NCI-H2029 treated with DMSO at 0.1 percent for 48 hours (cell line): Measurements from ENCODE around the gene FOSB.
"Not testable (repeated sequence)": the region's sequence is repeated elsewhere in the genome, so short reads cannot be mapped to it uniquely, and the experiment has no call there.

Experiments used
- DNase-seq: peaks from one replicate; lab custom pipeline; 2025; lab: John Stamatoyannopoulos, UW

FOSB gene

DNA sequence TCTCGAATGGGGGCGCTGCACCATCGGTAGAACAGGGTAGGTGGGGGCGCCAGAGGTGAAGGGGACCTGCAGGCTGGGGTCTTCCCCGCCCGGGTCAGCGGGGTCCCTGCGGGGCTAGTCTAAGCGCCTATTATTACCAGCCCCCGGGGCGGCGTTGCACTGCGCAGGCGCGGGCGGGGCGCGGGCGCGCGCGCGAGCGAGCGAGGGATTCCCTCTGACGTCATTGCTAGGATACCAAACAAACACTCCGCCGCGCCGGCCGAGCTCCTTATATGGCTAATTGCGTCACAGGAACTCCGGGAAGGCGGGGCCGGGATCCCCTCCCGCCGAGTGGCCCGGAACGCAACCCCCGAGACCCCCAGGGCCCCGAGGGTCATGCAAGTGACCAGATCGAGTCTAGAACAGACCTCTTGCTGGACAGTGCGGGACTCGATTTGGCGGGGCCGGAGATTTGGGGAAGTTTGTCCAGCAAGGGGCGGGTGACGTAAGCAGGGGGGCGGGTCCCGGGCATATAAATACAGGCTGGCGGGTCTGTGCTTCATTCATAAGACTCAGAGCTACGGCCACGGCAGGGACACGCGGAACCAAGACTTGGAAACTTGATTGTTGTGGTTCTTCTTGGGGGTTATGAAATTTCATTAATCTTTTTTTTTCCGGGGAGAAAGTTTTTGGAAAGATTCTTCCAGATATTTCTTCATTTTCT is at the start of gene FOSB:
TSS of gene FOSB (plus strand) at position 541 of the 703 bp plus-strand sequence. CDS start 591 bp downstream, outside the sequence.
- DNase-seq, result peak; percentile 85

DNA sequence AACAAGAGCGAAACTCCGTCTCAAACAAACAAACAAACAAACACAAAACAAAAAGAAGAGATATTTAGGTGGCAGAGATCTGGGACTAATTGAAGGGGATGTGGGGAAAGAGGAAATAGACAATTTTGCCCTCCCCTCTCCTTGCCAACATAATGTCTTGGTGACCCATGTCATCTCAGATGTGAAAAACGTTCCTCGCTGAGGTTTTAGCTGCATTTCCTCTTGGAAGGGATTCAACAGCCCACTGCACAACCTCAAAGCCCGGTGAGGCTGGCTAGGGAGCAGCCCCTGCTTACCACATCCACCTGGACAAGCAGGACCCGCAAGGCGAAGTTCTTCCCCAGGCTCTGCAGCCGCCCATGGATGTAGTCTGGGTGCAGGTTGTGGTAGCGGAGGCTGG is 49.0 kb upstream of the FOSB start:
- DNase-seq, result no peak

DNA sequence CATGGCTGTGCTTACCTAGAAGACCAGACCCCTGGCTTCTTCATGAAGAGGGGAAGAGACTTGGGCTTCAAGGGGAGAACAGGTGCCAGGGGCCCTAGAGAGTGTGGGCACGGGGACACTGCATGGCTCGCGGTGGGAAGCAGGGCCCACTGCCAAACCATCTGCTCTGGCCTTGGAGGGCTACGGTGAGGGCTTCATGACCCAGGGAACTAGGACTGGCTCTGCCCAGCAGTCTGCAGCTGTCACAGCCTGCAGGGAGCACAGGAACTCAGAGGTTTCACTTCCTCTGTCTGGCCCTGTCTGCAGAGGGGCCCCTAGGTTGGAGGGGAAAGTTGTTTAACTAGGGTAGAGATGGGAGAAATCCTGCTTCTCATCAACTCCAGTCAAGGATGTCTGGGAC is 48.4 kb upstream of the FOSB start:
- DNase-seq, result no peak

GRCh38 chr19:45419895-45420294 is 47.9 kb upstream of the FOSB start:
- DNase-seq, result no peak

DNA sequence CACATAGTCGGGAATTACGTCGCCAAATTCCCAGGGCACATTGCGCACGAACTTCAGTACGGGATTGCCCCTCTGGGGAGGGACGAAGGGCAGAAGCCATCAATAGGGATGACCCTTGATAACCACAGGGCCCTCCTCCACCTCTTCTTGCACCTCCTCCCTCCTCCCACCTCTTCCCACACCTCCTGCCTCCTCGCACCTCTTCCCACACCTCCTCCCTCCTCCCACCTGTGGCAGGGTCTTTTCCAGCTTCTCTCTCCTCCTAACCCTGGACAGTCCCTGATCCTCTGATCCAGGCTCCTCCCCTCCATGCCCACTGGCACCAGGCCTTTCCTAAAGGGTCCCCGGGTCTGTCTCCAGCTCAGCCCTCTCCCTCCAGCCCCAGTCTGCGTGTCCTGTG is 47.4 kb upstream of the FOSB start:
- no peak for DNase-seq

- DNase-seq, result no peak
These were observed 46.9 kb upstream of the FOSB start for GRCh38 chr19:45420871-45421270.

DNA sequence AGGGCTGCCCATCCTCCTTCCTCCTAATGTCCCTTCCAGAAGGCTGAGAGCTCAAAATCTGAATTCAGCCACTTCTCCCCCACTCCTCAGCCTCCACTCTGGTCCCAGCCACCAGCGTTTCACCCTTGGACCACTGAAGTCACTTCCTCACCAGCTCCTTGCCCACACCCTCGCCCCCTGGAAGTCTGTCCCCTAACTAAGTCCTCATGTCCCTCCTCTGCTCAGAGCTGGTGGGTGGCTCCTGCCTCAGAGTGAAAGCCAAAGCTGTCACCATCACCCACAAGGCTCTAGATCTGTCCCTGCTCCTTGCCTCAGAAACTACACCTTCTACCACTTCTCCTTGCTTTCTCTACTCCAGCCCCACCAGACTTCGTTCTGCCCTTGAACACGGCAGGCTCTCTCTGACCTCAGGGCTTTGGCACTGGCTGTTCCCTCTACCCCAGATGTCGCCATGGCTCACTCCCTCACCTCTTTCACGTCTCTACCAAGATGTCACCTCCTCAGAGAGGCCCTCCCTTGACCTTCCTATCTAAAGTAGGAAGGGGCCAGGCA is 45.8 kb upstream of the FOSB start:
- no peak for DNase-seq

DNA sequence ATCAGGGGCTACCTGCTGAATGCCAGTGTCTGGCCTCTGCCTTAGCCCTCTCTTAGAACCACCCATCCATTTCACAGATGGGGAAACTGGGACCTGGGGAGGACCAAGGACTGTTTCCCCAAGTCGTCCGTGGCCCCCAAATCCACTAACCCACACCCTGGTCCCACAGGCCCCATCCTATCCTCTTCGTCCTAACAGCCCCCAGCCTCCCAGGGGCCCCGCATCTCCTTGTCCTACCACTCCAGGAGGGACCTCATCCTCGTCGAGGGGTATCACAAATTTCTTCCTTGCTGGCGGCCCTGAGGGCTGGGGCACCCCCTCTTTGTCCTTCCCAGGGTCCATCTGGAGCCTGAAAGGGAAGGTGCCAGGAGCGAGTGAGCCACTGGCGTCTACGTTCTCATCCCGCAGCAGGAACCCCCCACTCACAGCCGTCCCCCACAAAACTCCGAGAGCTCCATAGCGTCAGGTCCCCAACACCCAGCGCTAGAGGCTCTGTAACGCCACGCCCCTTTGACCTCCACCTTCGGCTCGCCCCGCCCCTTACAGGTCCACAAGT is 44.7 kb upstream of the FOSB start:
- DNase-seq, result no peak

GRCh38 chr19:45423589-45424190 is 44.1 kb upstream of the FOSB start, which contains the start of gene ERCC1:
ERCC1 (minus strand) TSS chr19:45423917; CDS start chr19:45423374, 543 bp downstream.
- DNase-seq, result peak; percentile 91

DNA sequence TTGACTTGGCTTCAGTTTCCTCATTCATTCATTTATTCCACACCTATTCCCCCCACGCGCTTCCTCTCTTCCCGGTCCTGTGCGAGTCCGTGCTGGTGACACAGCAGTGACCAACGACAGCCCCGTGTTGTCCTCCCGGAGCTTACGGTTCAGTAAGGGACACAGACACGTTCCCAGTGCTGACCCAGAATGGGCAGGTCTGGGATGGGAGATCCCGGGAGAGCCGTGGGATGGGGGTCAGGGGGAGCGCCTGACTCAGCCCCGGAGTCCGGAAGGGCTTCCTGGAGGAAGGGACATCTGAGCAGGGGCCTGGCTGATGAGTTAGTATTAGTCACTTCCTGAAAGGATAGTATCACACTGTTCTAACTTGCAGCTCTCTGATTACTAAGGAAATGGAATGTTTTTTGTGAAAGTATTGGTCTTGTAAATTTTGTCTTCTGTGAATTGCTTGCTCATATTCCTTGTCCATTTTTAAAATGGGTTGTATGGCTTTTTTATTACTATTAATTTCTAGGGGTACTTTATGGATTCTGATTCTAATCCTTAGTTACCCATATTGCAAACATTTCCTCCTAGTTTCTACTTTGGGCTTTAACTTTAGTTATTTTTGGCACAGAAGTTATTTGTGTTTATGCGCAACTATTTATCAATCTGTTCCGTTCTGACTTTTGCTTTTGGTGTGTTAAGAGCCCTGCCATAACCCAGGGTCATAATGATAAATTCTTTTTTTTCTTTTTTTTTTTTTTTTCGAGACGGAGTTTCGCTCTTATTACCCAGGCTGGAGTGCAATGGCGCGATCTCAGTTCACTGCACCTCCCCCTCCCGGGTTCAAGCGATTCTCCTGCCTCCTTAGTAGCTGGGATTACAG is 43.4 kb upstream of the FOSB start:
- DNase-seq, result no peak

GRCh38 chr19:45428384-45429231 is 39.2 kb upstream of the FOSB start:
- no peak for DNase-seq

- not testable (repeated sequence) for DNase-seq
These were observed 37.9 kb upstream of the FOSB start for GRCh38 chr19:45429896-45430295.

DNA sequence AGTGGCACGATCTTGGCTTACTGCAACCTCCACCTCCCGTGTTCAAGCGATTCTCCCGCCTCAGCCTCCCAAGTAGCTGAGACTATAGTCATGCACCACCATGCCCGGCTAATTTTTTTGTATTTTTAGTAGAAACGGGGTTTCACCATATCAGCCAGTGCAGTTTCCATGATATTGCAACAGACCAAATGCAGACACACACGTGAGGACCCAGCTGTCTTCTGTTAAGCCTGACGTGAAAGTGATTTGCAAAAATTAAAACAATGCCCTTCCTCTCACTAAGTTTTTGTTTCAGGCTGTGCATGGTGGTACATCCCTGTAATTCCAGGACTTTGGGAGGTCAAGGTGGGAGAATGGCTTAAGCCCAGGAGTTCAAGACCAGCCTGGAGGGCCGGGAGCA is 36.8 kb upstream of the FOSB start:
- not testable (repeated sequence) for DNase-seq

DNA sequence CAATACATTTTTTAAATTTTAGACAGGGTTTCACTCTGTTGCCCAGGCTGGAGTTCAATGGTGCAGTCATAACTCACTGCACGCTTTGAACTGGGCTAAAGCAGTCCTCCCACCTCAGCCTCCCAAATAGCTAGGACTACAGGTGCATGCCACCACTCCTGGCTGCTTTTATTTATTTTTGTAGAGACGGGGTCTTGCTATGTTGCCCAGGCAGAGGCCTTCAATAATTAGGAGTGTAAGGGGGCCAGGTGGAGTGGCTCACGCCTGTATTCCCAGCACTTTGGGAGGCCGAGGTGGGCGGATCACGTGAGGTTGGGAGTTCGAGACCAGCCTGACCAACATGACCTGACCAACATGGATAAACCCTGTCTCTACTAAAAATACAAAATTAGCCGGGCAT is 35.3 kb upstream of the FOSB start:
- DNase-seq, result not testable (repeated sequence)

- DNase-seq, result no peak
These were observed 30.5 kb upstream of the FOSB start for GRCh38 chr19:45437328-45437727.

- no peak for DNase-seq
These were observed 28.6 kb upstream of the FOSB start for GRCh38 chr19:45439190-45439568.

DNA sequence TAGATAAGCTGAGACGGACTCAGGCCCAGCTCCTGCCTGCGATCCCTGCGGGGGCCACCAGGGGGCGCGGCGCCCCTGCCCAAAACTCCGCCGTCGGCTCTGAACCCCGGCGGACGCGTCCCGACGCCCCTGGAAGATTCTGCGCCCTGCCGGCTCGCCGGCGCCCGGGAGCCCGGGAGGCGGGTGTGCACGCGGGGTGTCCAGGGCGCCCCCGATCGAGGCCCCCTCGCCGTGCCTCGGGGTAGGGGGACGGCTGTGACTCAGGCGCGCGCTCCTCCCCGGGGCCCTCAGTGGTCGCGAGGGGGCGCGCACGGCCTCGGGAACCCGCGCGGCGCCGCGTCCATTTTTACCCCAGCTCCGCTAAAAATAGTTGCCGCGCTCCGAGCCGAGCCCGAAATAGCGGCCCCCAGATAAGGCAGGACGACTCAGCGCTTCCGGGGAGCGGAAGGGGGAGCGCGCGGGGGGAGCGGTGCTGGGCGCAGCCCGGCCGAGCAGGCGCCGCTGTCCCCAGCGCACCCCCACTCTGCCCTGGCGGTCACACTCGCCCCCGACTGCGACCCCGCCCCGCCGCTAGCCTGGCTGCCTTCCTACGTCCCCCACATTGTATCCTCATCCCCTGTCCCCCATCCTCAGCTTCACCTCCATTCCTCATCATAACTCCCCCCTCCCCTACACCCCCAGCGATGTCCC is 28.1 kb upstream of the FOSB start:
- DNase-seq, result peak; percentile 21

DNA sequence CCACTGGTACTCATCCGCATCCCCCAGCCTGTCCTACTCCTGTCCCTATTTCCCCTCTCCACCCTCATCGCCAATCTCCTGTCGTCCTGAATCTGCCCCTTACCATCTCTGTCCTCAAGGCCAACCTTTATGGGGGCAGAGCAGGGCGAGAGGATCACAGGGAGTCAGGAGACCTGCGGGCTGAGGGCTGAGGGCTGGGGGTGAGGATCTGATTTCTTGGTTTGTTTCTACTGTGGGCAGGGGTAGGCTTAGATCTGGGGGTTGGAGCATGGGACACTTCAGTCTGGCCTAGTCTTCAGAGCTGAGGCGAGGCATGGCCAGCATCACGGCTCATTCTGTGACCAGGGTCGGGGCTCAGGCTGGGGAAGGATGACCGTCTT is 27.5 kb upstream of the FOSB start:
- no peak for DNase-seq

DNA sequence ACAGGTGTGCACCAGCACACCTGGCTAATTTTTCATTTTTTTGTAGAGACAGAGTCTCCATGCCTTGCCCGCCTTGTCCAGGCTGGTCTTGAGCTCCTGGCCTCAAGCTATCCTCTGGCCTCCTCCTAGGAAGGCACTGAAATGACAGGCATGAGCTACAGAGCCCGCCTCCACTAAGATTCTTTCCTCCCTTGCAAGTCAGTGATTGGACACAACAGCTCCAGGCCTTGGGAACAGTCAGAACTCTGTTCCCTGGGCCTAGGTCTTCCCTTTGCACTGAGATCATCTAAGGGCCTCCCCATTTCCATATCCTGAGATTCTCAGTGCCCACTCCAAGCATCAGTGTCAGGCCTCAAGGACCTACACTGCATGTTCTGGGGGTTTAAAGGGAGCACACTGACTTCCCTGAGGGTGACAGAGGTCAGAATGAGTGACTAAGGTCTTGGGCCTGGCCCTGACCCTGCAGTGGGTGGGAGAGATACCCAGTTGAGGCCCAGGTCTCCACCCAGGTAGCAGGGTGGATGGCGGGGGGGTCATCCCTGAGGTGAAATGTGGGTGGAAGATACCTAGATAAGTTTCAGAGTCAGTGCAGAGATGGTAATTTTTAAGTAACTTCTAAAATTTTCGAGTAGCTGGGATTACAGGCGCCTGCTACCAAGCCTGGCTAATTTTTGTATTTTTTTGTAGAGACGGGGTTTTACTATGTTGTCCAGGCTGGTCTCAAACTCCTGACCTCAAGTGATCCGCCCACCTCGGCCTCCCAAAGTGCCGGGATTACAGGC is 26.7 kb upstream of the FOSB start:
- DNase-seq, result no peak

DNA sequence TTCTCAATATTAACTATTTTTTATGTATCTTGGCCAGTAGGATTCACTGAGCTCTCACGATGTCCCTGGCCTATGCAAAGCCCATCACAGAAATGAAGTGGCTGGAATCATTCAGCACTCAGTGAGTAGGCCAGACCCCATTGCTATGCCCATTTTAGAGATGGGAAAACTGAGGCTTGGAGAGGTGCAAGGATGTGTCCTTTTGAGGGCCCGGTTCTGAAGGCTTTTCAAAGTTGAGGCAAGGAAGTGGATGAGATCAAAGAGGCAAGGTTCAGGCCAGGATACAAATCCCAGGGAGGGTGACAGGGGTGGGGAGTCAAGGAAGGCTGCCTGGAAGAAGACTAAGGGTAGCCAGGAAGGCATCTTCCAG is 25.4 kb upstream of the FOSB start:
- DNase-seq, result no peak
